ENCODE data around the gene XRCC1. TPM values are rescaled to one million over a fixed set of nuclear protein-coding genes. Genes with fewer than 3 reads are reported as not detected.

Gene XRCC1
- total and polyA plus RNA-seq, 2 of the 4 experiments (the other 2 are of a cell fraction), result 12.5 to 21.3 TPM

DNA sequence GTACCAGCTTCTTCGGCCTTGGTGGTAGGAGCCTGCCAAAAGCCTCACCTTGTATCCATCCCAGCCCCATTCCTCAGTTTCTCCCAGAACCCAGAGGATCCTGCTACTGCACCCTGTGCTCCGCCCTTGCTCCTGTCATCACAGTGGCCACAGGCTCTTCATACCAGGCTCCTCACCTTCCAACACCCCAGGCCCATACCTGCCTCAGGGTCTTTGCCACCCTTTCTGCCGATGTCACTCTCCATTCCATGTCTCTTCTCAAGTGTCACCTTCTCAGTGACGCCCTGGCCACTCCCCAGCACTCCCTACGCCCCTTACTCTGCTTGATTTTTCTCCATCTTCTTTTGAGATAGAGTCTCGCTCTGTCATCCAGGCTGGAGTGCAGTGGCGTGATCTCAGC lies 34.5 kb upstream of the XRCC1 start:
- DNase-seq, result no peak
- H3K4ac ChIP-seq (ENCODE audit: low read depth, low read length), result no peak overlapping the region
- H2BK20ac ChIP-seq (ENCODE audit: low read depth, low read length), result no peak overlapping the region
- 92% methylated on average over 2 of the region's 7 CpGs; no CpG with 5 or more reads in 1 of the 2 experiments for WGBS, 2 experiments (ENCODE audit: extremely low coverage in 2 of 2, insufficient read length in 1 of 2)
- H4K91ac ChIP-seq (ENCODE audit: insufficient read depth, low read depth, low read length), result no peak overlapping the region
- H3K27me3 ChIP-seq (ENCODE audit: control insufficient read depth, insufficient read depth, low read length), result no peaks in the 10 kb centered on the region
- H4K20me1 ChIP-seq (ENCODE audit: insufficient read depth, low read length), result peaks cover 17% of the 10 kb centered on the region
- H4K5ac ChIP-seq (ENCODE audit: low read depth, low read length), result no peak overlapping the region
- H3K14ac ChIP-seq (replicated peaks; ENCODE audit: low read depth, low read length), result no peak overlapping the region
- ATAC-seq (ENCODE audit: low read depth), result no peak
- peaks cover 9% of the 10 kb centered on the region for H3K9me1 ChIP-seq (ENCODE audit: insufficient read depth, low read length)
- no peak overlapping the region for H3K4me2 ChIP-seq (ENCODE audit: low read depth, low read length)
- no peak overlapping the region for H2AK9ac ChIP-seq (replicated peaks; ENCODE audit: low read depth, low read length, poor library complexity)
- peaks cover 33% of the 10 kb centered on the region for H3K36me3 ChIP-seq (ENCODE audit: control insufficient read depth, insufficient read depth, low read length)
- in situ Hi-C loops (cut with MboI; ENCODE audit: low sequenced_read_pairs) (no loop called here), dilution Hi-C loops (cut with HindIII; ENCODE audit: low sequenced_read_pairs, unreplicated experiment) (no loop called here), intact Hi-C loops (cut with micrococcal nuclease) (no loop called here)
- no peak overlapping the region for H4K8ac ChIP-seq (ENCODE audit: low read depth in 2 of 2, low read length in 2 of 2)
- no peak overlapping the region for H3K4me3 ChIP-seq (ENCODE audit: insufficient read depth, low read depth, low read length)
- no peak for TF ChIP-seq RAD21 (IDR thresholded peaks at IDR 0.05; ENCODE audit: low read length)
- TF ChIP-seq BHLHE40 (IDR thresholded peaks at IDR 0.05; ENCODE audit: low read depth, low read length), result no peak
- TF ChIP-seq, protein P1, sequence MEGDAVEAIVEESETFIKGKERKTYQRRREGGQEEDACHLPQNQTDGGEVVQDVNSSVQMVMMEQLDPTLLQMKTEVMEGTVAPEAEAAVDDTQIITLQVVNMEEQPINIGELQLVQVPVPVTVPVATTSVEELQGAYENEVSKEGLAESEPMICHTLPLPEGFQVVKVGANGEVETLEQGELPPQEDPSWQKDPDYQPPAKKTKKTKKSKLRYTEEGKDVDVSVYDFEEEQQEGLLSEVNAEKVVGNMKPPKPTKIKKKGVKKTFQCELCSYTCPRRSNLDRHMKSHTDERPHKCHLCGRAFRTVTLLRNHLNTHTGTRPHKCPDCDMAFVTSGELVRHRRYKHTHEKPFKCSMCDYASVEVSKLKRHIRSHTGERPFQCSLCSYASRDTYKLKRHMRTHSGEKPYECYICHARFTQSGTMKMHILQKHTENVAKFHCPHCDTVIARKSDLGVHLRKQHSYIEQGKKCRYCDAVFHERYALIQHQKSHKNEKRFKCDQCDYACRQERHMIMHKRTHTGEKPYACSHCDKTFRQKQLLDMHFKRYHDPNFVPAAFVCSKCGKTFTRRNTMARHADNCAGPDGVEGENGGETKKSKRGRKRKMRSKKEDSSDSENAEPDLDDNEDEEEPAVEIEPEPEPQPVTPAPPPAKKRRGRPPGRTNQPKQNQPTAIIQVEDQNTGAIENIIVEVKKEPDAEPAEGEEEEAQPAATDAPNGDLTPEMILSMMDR (conservative IDR thresholded peaks at IDR 0.05; ENCODE audit: low read depth, low read length), result no peak
- TF ChIP-seq RCOR1 (IDR thresholded peaks at IDR 0.05; ENCODE audit: insufficient replicate concordance, low read length), result no peak
- no peak for TF ChIP-seq ELK1 (IDR thresholded peaks at IDR 0.05; ENCODE audit: borderline replicate concordance, low read depth, low read length)
- no peak for TF ChIP-seq MXI1 (IDR thresholded peaks at IDR 0.05; ENCODE audit: borderline replicate concordance, low read depth, low read length)
- TF ChIP-seq CEBPB (IDR thresholded peaks at IDR 0.05; ENCODE audit: low read depth, low read length), result no peak
- H2AK5ac ChIP-seq (ENCODE audit: low read depth, low read length), result no peak overlapping the region
- H2AFZ ChIP-seq (replicated peaks; ENCODE audit: low read length, poor library complexity), result no peak overlapping the region
- H3K9me3 ChIP-seq (ENCODE audit: control insufficient read depth, insufficient read depth, low read length), result no peaks in the 10 kb centered on the region
- H3K4me1 ChIP-seq (ENCODE audit: control insufficient read depth, insufficient read depth, low read length), result no peaks in the 10 kb centered on the region
- H3K27ac ChIP-seq (ENCODE audit: insufficient read depth, low read length), result no peak overlapping the region
- H2BK15ac ChIP-seq (ENCODE audit: low read depth, low read length), result no peak overlapping the region
- POLR2A ChIA-PET (ENCODE audit: unreplicated experiment), result no interaction called here
- no peak overlapping the region for H3K18ac ChIP-seq (ENCODE audit: low read depth, low read length)
- H3K9ac ChIP-seq (ENCODE audit: low read depth, low read length), result no peak overlapping the region
- no TSS peak for BruUV-seq (replicated peaks)
- no peak overlapping the region for H3K23ac ChIP-seq (ENCODE audit: low read depth, low read length)
- peaks cover 17 to 55% of the 10 kb centered on the region in 2 experiments for H3K79me1 ChIP-seq (ENCODE audit: low read depth in 1 of 2, low read length in 2 of 2)
- H2BK5ac ChIP-seq (ENCODE audit: low read depth, low read length, poor library complexity, severe bottlenecking), result no peak overlapping the region
- H2BK120ac ChIP-seq (ENCODE audit: low read depth, low read length), result no peak overlapping the region
- no peak overlapping the region for H3K56ac ChIP-seq (ENCODE audit: extremely low read depth, insufficient read depth, low read length)
- CTCF ChIA-PET, result interaction anchor here (0.6 kb wide), 1 partner anchor 184 kb away, joined by 3 read pairs; no protein-coding TSS in a partner anchor
